Tibial nerve (tissue), 4 donors: ENCODE measurements around the gene NEDD4L. TPM values are rescaled to one million over a fixed set of nuclear protein-coding genes. Genes with fewer than 3 reads are reported as not detected.
A peak's percentile ranks its signal among the peaks of the same experiment; 100 is the strongest.

Experiments used
- DNase-seq, 2 donors: peaks; one replicate each; pipeline ENCODE4 v3.0.0-alpha.2; 2019; ENCODE audit warnings: low spot score in 2 of 2
- H3K27ac ChIP-seq, 4 donors: fragments of 200-600 bp; sonication (generic) in 3 of 4; one replicate each; pipeline ENCODE4 v1.5.1; 2017 to 2019; ENCODE audit warnings: mild to moderate bottlenecking in 1 of 4
- H3K27me3 ChIP-seq, 2 donors: fragments of 200-600 bp; sonication (generic) in 1 of 2; one replicate each; pipeline versions ENCODE4 v1.5.1 to v1.6.0; 2017 to 2019
- H3K36me3 ChIP-seq, 3 donors: fragments of 200-600 bp; sonication (generic); one replicate each; pipeline ENCODE4 v1.5.1; 2018 to 2019
- H3K4me1 ChIP-seq, 4 donors: fragments of 200-600 bp; sonication (generic) in 3 of 4; one replicate each; pipeline ENCODE4 v1.5.1; 2017 to 2019
- H3K4me3 ChIP-seq, 4 donors: fragments of 200-600 bp; sonication (generic) in 3 of 4; one replicate each; pipeline ENCODE4 v1.5.1; 2017 to 2019; ENCODE audit warnings: mild to moderate bottlenecking in 1 of 4, moderate library complexity in 1 of 4
- H3K9me3 ChIP-seq, 4 donors: fragments of 200-600 bp; sonication (generic) in 3 of 4; one replicate each; pipeline ENCODE4 v1.5.1; 2017 to 2019
- CTCF ChIP-seq, 5 experiments: fragments of 200-600 bp in 3 of 5; fragments of 450-650 bp in 2 of 5; sonication (generic) in 3 of 5; IDR thresholded peaks; one replicate each; pipeline ENCODE4 v1.5.1; 2016 to 2019; ENCODE audit warnings: antibody characterized with exemption in 5 of 5, mild to moderate bottlenecking in 3 of 5, moderate library complexity in 2 of 5
- EP300 ChIP-seq, 2 donors: sonication (generic); formaldehyde crosslinking; IDR thresholded peaks; one replicate each; pipeline ENCODE4 v1.6.1; 2017; ENCODE audit warnings: antibody characterized with exemption in 2 of 2, mild to moderate bottlenecking in 1 of 2
- POLR2A ChIP-seq, 2 donors: fragments of 450-650 bp; IDR thresholded peaks; one replicate each; pipeline ENCODE4 v1.6.1; 2017; ENCODE audit warnings: antibody characterized with exemption in 2 of 2, mild to moderate bottlenecking in 2 of 2, moderate library complexity in 2 of 2
- WGBS, 2 donors: methylation state at CpG; one replicate each; pipeline ENCODE4 v1.1.5; 2018; 5-methylcytosine and 5-hydroxymethylcytosine counted together
- total RNA-seq, 4 donors: library from RNA; depleted of rRNA; stranded (reverse); fragments of >200 nt; gene quantifications; one replicate each; pipeline ENCODE4 v1.1.0, GENCODE V29; 2016

The NEDD4L gene
- total RNA-seq, 4 donors from 2014 or later, result 15.3 to 59.9 (median 26.8) TPM

GRCh38 chr18:58398648-58399398 is 354.8 kb downstream of the NEDD4L start:
- Histone ChIP-seq H3K4me3 (no peak overlapping the region), H3K4me1 (peaks cover 0 to 18% (median 0%) of the 10 kb centered on the region in 4 donors), H3K27ac (no peak overlapping the region), H3K27me3 (no peaks in the 10 kb centered on the region), H3K9me3 (no peaks in the 10 kb centered on the region), H3K36me3 (no peaks in the 10 kb centered on the region)
- no peak for DNase-seq
- TF ChIP-seq POLR2A (IDR thresholded peaks at IDR 0.05) (no peak), EP300 (IDR thresholded peaks at IDR 0.05) (no peak), CTCF (IDR thresholded peaks at IDR 0.05) (no peak)
- WGBS, 2 donors, result 88% methylated on average over 11 of the region's 11 CpGs

GRCh38 chr18:58400331-58400870 is 356.4 kb downstream of the NEDD4L start:
- Histone ChIP-seq H3K4me3 (no peak overlapping the region), H3K36me3 (no peaks in the 10 kb centered on the region), H3K4me1 (peaks cover 0 to 18% (median 0%) of the 10 kb centered on the region in 4 donors), H3K27me3 (no peaks in the 10 kb centered on the region), H3K9me3 (no peaks in the 10 kb centered on the region), H3K27ac (no peak overlapping the region)
- WGBS, 2 donors, result 74 to 78% methylated on average over 14 of the region's 14 CpGs
- no peak for DNase-seq
- TF ChIP-seq EP300 (IDR thresholded peaks at IDR 0.05) (no peak), POLR2A (IDR thresholded peaks at IDR 0.05) (no peak), CTCF (IDR thresholded peaks at IDR 0.05) (no peak)

DNA sequence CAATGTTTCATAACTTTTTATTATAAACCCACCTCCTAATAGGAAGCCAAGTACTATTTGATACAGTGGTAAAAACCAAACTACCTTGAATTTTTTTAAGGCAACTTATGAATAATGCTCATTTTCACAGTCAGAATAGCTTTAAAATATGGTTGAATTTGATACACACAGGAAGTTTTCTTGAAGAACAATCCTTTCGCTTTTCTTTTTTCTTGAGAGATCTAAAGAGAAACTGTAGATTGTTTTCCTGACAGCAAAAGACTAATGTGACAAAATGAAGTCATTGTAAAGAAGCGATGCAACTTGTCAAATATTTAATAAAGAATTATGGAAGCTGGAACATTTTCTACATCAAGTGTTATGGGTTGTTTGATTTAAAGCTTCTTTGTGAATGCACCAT is 357.2 kb downstream of the NEDD4L start:
- Histone ChIP-seq H3K36me3 (no peaks in the 10 kb centered on the region), H3K4me3 (no peak overlapping the region), H3K4me1 (peaks cover 0 to 18% (median 0%) of the 10 kb centered on the region in 4 donors), H3K27ac (no peak overlapping the region), H3K27me3 (no peaks in the 10 kb centered on the region), H3K9me3 (no peaks in the 10 kb centered on the region)
- 74 to 75% methylated on average over 2 of the region's 2 CpGs for WGBS, 2 donors
- no peak for TF ChIP-seq POLR2A (IDR thresholded peaks at IDR 0.05)
- no peak for TF ChIP-seq EP300 (IDR thresholded peaks at IDR 0.05)
- no peak for TF ChIP-seq CTCF (IDR thresholded peaks at IDR 0.05)
- no peak for DNase-seq

- Histone ChIP-seq H3K4me3 (no peak overlapping the region), H3K27ac (peak overlapping the region in 1 of 4 donors; percentile 36), H3K27me3 (no peaks in the 10 kb centered on the region), H3K36me3 (no peaks in the 10 kb centered on the region), H3K9me3 (no peaks in the 10 kb centered on the region), H3K4me1 (peaks cover 0 to 18% (median 0%) of the 10 kb centered on the region in 4 donors)
- WGBS, 2 donors, result 56 to 58% methylated on average over 9 of the region's 9 CpGs
- TF ChIP-seq CTCF (IDR thresholded peaks at IDR 0.05), result peak in 1 of 5 experiments; percentile 16
- TF ChIP-seq POLR2A (IDR thresholded peaks at IDR 0.05), result no peak
- peak in 1 of 2 donors; percentile 13 for DNase-seq
These were observed 358.2 kb downstream of the NEDD4L start for GRCh38 chr18:58402247-58402646.

DNA sequence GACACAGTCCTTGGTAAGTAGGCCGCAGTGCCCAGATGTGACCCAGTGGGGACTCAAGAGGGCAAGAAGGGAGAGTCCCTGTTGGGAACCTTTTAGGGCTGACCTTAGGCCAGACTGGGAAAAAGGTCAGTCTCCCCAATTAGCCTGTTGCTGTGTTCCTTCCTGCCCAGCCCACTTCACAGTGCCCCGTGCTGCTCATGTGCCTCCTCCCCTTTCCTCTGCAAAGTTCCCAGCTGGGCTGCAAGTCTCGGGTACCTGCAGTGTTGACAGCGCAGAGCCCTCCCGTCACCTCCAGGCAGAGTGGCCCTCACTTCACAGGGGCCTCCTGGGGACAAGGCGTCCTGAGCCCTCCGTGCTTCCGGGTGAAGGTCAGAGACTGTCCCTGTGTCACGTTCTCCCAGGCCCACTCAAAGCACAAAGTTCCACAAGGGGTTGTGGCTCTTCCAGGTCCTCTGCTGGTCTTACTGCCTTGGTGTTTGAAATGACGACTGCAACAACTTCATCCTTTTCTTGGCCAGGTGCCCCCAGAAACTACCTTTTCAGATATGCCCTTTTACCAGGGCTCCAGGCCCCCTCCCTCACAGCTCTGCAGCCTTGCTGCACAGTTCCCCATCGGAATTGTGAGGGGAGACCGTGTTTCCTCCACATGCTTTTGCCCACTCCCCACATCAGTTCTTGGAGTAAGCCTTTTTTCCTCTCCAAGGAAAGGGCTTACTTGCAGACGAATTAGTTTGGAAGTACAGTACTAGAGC is 359.1 kb downstream of the NEDD4L start:
- H3K27me3 ChIP-seq, result no peaks in the 10 kb centered on the region
- no peak for DNase-seq
- no peak overlapping the region for H3K4me3 ChIP-seq
- H3K9me3 ChIP-seq, result no peaks in the 10 kb centered on the region
- H3K4me1 ChIP-seq, result peaks cover 0 to 18% (median 0%) of the 10 kb centered on the region in 4 donors
- no peaks in the 10 kb centered on the region for H3K36me3 ChIP-seq
- TF ChIP-seq CTCF (IDR thresholded peaks at IDR 0.05), result no peak
- no peak for TF ChIP-seq POLR2A (IDR thresholded peaks at IDR 0.05)
- no peak for TF ChIP-seq EP300 (IDR thresholded peaks at IDR 0.05)
- 67 to 72% methylated on average over 11 to 13 of the region's 13 CpGs for WGBS, 2 donors
- H3K27ac ChIP-seq, result peak overlapping the region in 1 of 4 donors; percentile 36
